Endometrial microvascular endothelial cells (primary cell): ENCODE measurements around the gene ITPR1. TPM values are rescaled to one million over a fixed set of nuclear protein-coding genes. Genes with fewer than 3 reads are reported as not detected.

Source experiments
- in situ Hi-C: cut with HindIII; loops from 2 replicates; pipeline ENCODE4 v1.10.0; 2017; ENCODE audit warnings: low sequenced_read_pairs, low pct_unique_long_range_greater_than_20kb; ENCODE audit errors: inconsistent ontology term
- total RNA-seq: library from RNA; depleted of rRNA; stranded (reverse); fragments of >200 nt; gene quantifications from one replicate; pipeline ENCODE4 v1.2.3, GENCODE V29; 2015; ENCODE audit errors: inconsistent ontology term

ITPR1 gene
- total RNA-seq, 1 donor from 2014 or later = 17.1 TPM

DNA sequence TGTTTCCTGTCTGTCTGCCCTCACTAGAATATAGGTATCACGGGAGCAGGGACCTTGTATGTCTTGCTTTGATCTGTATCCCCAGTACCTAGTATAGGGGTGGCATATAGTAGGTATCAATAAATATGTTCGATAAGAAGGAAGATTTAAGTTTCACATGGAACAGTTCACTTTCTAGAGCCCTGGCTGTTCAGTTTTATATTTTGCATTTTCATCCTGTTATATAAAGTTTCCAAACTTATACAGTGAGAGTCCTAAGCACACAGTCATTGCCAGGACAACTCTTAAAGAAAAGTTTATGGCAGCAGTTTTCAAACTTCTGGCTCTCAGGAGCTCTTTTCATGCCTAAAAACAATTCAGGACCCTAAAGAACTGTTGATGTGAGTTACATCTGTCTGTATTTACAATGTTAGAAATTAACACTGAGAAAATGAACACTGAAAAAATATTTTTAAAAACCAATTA lies 13.4 kb downstream of the ITPR1 start:
- in situ Hi-C loops = no loop called here

DNA sequence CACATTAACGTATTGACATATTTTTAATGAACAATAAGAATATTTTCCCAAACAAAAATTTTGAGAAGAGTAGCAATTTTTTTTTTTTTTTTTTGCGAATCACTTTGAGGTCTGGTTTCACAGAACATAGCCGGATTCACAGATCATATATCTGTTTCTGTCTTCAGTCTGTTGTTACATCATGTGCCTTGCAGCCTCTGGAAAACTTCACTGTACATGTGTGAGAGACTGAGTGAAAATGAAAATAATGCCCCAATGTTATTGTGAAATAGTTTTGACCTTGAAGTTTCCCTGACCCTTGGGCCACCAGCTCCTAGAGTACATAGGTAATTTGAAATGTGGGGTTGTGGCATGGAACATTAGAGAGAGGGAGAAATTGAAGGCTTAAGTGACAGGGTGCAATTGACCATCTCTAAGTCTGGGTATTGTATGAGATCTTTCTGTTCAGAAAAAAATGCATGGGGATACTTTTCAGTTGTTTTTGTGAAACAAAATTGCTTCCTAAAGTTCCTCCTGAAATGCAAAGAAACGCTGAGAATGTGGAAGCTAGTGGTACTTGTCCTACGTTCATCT lies 14.0 kb downstream of the ITPR1 start:
- in situ Hi-C loops = no loop called here

DNA sequence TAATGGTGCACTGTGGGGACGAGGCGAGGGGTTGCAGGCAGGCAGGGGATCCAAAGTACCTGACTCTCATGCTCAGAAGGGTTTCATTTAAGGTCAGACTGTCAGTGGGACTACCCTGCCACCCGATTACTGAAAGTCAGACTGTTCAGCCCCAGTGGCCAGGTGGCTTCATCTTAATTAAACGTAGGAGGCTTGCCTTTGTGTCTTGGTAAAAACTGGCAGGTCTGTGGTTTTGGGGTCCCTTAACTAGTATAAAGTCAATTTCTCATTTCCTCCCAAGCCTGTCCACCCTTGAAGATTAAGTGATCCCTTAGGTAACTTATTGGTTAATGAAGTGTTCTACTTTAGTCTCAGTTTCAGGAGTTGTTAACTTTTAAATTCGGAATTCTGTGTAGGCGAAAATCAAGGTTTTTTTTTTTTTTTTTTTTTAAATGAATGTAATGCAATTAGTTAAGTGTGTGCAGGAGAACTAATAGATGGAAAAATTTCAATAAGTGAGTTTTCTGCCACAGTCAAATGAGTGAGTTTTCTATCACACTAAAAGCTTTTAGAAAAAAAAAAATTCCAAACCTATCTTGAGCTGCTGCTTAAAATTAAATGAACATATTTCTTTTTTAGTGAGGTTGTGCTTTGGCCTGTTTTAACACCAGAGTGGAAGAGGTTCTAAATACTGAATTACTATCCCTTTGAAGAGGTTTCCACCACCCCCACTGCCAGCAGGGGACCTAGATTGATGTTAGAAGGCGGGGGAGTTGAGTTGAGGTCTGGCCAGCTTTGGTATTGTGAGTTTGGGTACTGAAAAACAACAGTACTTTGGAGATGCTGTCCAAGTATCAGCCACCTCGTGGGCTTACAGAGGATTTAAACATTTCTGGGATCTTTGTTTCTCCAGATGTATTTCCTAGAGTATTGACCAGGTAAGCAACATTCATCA lies 15.2 kb downstream of the ITPR1 start:
- in situ Hi-C loops = no loop called here

DNA sequence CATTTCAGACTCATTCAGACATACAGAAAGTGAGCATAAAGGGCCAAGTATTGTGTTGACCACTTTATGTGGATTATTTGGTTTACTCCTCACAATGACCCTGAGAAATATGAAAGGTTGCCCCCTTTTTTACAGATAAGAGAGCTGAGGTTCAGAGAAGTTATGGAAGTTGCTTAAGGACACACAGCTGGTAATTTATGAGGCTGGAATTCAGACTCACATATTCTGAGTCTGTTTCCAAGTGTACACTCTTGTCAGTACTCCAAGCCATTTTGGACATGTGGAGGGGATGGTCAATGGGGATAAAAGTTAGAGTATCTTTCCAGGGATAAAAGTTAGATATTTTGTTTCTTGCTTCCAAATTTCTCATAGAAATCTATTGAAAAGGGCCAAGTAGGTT lies 15.9 kb downstream of the ITPR1 start:
- in situ Hi-C loops = no loop called here

DNA sequence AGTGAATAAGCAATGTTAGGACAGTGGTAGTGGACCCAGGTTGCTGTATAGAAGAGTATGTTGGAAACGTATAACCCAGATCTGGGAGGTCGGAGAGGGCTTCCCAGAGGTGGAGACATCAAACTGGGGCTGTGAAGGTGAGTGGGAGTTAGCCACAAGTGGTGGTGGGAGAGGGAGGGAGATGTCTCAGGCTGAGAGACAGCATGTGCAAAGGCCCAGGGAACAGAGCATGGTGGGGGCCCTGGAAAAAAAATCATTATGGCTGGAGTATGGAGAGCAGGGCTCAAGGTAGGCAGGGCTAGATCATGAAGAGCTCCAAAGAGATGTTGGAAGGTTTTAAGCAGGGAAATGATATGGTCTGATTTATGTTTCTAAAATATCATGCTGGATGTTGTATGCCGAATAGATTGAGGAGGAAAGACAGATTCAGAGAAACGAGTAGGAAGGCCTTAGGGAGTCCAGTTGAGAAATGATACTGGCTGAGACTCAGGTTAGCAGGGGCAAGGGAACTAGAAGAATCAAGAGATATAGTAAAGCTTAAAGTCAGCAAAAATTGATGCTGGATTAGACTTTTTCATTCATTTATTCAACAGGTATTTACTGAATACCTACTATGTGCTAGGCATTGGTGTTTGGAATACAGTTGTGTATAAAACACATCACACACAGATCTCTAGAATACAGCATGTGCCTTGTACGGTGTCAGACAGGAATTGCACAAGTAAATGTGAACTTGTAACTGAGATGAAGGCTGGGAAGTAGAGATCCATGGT lies 17.0 kb downstream of the ITPR1 start:
- in situ Hi-C loops = no loop called here

DNA sequence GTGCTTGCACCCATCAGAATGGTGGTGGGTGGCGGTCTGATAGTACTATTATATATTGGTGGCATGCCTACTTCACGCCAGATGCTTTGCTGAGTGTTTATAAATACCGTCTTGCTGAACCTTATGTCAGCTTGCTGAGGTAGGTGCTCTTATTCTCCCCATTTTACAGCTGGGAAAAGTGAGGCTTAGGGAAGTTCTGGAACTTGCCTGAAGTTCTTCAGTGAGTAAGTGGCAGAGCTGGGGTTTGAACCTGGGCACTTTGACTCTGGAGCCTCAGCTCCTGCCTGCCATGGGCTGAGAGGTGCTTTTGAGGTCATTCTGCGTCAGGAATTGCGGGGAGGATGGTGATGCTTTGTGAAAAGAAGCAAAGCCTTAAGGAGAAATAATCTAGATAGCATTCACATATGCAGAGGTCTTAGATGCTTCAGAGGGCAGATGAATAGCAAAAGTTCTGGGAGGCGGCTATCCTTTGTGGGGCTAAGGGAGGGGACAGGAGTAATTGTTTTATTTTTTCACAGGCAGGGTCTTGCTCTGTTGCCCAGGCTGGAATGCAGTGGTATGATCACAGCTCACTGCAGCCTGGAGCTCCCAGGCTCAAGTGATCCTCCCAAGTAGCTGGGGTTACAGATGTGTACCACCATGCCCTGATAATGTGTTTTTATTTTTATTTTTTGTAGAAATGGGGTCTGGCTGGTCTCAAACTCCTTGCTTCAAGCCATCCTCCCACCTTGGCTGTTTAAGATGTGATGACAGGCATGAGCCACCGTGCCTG lies 18.5 kb downstream of the ITPR1 start:
- in situ Hi-C loops = no loop called here

DNA sequence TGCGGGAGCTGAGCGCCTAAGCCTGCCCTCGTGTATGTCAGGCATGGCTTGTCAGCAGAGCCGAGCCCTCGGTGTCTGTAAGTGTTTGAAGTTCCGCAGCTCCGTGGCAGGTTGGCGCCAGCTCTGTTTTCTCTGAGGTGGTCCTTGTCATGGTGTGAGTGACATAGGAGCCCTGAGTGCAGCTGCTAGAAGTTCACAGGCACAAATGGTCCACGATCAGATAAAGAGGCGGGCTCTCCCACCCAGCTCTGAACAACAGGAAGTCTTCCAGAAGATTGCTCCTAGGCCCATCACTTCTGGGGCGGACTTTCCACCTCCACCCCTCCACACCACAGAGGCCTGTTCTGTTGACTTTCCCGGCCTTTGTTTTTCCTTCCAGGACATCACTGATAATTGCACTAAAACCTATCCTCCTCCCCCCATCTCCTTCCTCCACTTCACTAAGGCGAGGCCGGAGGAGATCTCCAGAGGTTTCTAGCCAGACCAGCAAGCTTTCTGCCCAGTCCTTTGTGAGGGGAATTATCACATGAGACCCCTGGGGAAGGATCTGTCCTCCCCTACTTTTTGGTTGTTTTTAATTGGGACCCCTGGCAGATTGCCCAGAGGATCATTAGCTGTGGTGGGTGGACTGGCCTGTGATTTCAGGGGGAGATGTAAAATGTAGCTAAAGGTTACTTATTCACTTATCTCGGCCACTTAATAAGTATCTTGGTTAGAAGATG lies 19.9 kb downstream of the ITPR1 start:
- in situ Hi-C loops = no loop called here

DNA sequence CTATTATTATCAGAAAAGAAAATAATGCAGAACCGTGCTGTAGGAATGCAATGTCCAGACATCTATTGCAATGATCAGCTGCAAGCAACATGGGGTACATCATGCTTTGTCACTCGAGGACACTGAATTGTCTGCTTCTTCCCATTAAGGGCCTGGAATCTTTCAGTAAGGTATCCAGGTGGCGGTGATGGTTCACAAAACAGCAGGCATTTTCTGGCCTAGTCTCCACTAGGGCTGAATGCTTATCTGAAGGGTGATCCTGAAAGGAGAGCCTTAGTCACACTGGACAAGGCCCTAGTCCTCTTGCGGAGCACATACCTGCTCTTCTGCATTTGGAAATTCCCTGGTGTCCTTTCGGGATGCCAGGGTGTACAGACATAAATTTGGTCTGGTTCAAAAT lies 21.2 kb downstream of the ITPR1 start:
- in situ Hi-C loops = no loop called here

DNA sequence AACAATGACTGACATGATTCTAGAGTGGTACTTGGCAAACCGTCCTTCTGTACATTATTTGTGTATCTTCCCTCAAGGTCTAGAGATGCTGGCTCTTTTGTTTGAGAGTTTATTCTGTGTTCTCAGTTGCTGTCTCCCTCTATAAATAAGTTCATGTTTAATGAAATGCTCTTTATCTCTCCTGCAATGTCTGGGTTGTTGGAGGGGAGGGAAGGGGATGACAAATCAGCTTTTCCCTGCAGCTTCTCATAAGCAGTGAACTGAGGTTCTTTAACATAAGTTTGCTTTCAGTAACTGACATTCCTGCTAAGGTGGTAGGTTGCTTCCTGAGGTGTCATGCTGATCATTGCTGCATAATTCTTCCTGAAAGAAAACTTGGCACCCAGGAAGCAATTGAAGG lies 21.8 kb downstream of the ITPR1 start:
- in situ Hi-C loops = no loop called here

DNA sequence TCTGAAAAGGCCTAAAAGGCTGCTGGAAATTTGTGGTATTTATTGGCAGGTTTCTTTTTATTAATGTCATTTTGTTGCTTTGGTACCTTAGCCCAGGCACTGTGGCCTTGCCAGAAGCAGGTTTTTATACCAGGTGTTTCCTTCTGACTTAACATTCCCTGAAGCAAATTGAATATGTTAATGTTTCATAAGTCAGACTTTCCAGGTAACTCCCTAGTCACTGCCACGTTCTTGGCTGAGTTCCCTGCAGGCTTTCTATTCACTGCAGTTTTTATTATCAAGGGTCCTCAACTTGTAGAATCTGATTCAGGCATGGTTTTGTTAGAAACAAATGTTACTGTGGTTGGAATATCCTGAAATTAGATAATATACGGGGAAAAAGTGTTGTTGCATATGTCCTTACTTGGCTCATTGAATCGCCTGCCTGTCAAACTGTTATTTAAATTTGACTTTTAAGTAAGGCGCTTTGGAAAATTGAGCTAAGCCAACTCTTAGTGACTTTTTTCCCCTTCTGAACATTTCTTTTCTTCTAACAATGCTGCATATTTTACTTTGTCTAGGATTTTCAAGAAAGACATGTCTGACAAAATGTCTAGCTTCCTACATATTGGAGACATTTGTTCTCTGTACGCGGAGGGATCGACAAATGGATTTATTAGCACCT lies 22.9 kb downstream of the ITPR1 start:
- in situ Hi-C loops = no loop called here

DNA sequence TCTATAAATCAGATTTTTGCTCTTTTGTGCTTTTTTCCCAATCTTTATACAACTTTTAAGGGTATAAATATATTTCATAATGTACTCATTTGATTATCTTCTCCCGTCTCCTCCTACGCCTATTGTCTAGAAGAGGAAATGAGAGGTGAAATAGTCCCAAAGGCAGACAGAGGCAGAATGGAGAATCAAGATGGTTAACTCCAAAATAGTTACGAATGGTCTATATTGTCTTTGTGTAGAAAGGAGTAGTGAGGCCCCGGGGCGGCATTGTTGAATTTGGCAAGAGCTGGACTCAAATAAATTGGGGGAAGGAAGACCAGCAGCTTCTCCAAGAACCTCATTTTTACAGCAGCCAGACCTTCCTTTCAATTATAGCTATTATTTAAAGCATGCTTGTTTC lies 23.9 kb downstream of the ITPR1 start:
- in situ Hi-C loops = no loop called here

DNA sequence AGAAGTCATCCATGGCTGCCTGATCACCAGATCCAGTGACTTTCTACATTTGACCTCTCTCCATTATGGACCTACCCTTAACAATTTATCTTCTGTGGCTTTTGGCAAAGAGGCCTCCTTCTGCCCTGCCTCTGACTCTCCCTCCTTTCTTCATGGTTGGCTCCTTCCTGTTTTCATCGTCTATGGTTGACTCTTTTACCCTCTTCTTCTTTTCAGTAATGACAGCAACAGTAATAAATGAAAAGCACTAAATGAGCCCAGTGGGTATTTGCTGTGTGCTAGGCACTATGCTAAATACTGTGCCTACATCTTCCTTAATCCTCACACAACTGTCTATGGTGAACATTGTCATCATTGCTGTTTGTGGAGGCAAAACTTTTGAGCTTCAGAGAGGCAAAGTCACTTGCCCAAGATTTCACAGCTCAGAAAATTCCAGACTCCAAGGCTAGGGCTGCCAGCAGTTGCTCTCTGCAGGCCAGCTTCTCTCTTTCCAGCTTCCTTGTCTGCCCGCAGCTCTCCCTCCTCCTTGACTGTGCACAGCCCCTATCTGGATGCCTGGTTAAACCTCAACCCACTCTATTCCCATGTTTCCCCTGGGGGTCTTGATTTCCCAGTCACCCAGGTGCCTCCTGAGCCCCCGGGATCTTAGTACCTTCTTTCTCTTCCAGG lies 24.6 kb downstream of the ITPR1 start:
- in situ Hi-C loops = no loop called here

DNA sequence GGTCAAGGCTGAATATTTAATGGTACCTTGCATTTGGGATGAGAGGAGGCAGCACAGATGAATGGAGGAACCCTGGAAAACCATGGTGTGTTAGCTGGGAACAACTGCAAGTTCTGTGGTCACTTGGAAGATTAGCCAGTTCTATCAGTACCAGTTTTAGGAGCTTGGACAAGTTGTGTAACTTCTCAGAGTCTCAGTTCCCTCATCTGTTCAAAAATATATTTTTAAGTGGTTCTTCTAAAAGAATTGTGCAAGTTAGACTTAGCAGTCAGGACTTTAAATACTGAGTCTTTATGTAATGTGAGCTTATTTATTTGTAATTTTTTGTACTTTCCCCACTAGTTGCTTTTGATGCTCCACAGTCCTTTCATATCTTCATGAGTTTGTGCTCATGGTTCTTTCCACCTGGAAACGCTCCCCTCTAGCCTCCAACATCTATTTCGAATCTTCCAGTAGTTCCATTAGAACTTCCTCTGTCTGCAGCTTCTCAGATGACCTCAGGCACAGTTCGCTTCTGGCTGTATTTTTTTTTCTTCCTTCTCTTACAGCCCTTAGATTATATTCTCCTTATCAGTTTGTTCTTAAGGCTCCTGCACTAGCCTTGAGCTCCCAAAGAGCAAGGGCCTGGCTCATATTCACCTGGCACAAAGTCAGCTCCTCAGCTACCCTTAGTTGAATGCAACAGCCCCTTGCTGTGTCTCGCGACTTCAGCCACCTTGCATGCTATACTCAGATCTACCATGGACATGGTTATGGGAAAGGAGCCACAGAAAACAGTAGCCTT lies 27.1 kb downstream of the ITPR1 start:
- in situ Hi-C loops = no loop called here

DNA sequence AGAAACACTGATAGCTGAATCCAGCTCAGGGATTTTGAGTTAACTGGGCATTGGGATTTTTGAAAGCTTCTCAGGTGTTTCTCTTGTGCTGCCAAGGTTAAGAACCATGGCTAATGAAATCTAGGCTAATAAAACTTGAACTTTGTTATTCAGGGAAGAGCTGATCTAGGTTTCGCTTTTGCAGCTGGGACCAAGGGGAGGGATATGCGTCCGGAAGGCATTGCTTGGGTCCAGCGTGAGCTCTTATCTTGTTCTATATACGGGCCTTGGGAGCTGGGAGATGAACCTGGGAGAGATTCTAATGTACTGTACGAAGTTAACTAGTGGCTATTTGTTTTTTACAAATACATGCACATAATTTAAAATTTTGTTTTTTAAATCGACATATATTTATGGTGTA lies 29.8 kb downstream of the ITPR1 start:
- in situ Hi-C loops = no loop called here

DNA sequence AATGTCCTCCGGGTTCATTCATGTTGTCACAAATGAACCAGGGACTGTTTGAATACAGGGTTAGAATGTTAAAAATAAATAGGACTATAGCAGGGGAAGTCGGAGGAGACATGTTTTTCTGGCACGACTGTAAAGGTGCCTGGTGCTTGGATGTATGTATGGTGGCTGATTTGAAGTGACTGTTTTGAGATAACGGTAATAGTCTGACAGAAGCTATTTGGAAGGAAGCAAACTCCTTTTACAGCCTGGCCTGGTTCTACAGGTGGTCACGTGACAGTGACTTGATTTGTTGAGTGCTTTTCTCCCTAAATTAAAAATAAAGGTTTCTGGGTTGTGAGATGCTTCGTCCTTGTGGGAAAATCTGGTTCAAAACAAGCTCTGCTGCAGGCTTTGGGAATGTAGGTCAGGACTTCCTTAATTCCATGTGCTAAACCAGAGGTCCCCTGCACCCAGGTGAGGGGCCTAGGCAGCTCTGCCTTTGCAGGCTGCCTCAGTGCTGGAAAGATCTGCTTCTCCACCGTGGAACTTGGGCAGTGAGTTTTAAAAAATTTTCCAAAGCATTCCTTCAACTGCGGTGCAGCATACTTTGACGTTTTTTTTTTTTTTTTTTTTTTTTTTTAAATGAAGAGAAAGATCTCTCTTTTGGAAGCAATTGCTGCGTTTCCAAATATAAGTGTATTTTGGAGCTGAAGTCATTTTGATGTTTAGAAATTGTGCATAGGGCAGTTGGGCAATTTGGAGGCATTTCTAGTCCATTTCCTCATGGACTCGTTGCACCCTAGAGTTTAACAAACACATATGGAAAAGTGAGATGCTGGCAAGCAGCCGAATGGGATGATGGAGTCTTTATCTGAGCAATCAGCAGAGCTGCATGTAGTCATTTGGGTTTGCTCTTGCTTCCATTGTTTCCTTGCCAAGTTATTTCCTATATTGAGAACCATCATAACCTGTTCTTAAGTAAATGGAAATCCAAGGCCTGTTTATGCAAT lies 30.9 kb downstream of the ITPR1 start:
- in situ Hi-C loops = no loop called here
